Measurements from ENCODE around the gene C1orf21.

The C1orf21 gene

DNA sequence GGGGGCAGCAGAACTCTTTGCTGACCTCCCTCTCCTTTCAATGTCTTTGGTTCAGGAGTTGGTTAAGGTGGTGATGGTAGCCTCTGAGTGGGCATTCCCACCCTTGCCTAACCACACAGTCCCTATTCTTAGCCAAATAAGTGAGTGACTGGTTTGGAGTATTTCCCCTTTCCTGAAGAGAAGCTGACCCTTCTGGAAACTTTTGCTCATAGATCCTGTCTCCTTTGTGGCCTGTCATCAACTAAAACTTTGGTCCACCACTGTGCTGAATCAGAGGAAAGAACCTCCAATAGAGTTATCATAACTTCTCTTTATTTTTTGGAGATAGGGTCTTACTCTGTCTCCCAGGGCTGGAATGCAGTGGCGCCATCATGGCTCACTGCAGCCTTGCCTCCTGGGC lies 31.1 kb downstream of the C1orf21 start:
- no peak for DNase-seq

DNA sequence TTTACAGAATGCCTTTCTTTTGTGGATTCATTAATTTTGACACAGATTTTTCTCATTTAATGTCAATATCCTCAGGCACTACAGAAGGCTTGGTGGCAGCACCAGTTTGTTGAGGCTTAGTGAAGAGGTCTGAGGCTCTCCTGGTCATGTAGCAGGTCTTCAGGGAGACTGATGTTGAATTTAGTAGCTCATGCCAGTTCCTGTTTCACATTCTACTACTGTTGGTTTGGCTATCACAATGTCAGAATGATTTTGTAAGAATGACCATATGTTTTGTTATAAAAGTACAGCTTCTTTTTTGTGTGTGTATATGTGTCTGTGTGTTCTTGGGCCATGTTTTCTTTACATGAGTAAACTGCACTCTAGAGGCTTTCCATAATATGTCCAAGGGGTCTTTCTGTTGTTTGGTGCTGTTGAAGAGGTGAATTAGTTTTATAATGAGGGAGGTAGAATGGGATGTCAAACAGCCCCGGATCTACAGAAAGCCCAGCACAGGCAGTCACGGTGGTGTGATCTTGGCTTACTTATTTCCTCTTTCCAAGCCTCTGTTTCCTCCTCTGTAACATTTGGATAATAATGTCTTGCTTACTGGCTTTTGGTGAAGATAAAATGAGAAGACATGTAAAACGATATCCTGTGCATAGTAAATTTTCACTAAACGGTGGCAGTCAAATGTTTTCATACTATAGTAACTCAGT lies 32.0 kb downstream of the C1orf21 start:
- no peak for DNase-seq

DNA sequence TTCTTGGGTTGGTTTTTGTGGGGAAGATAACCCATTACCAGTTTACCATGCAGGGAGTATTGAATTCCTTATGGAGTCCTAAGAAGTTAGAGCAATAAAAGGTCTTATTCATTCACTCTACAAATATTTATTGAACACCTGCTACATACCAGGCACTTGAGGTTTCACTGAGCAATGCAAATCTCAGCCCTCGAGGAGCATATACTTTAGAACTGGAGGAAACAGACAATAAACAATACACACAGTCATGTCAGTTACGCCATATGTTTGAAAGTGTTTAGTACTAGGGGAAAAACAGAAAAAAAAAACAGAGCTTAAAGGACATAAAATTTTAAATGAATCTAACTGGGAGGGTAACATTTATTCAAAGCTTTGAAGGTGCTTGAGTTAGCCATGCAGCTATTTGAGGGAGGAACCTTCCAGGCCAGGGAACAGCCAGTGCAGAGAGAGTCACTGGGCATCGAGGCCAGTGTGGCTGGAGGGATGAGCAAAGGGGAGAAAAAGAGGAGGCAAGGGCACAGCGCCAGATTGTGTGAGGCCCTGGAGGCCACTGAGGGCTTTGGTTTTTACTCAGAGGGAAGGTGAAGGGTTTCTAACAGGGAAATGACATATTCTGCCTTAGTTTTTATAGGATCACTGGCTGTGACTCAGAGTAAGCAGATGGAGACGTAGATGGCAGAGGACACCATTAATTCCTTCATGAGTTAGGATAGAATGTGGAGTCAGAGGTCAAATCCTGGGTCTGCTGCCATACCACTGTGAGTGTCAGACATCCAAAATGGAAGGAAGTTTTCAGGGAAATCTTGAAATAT lies 32.7 kb downstream of the C1orf21 start:
- DNase-seq: no peak

DNA sequence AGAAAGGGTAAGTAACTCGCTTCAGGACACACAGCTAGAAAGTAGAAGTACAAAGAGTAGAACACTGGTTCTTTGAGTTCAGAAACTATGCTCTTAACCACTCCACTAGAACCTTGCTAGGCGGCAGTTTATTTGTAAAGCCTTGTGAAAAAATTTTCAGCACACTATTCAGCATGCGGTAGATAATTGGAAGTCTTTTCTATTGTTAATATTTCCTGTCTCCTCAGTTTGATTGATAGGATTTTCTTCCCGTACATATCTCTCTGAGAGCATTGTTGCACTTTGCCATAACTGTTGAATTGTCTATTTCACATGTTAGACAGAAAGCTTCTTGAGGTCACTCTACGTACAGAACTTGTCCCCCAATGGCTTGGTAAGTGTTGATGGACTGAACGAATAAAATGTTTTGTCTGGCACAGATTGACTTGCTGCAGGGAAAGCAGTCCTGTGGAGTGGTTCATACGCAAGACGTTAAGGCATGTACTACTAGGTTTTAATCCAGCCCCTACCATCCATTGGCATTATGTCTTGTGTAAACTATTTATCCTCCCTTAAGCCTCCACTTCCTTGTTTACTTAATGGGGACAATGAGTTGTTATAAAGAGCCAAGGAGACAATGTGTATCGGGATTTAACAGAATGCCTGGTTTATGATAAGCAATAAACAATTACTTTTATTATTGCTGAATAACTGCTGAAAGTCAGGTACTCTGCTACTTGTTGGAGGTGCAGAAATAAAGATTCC lies 35.8 kb downstream of the C1orf21 start:
- DNase-seq: no peak

DNA sequence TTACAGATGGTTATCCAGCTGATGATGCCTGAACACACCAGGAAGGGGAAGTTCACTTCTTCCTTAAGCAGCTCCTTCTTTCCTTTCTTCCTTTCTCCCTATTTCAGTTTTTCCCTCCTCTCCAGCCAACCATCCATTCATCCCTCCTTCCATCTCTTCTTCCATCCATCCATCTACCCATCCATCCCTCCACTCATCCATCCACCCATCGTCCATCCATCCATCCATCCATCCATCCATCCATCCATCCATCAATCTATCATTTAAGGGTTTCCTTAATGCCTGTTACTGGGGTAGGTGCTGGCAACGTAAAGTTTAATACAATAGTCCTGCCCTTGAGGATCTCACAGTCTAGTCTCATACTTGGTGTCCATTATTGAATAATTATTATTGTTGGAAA lies 36.8 kb downstream of the C1orf21 start:
- DNase-seq: no peak

DNA sequence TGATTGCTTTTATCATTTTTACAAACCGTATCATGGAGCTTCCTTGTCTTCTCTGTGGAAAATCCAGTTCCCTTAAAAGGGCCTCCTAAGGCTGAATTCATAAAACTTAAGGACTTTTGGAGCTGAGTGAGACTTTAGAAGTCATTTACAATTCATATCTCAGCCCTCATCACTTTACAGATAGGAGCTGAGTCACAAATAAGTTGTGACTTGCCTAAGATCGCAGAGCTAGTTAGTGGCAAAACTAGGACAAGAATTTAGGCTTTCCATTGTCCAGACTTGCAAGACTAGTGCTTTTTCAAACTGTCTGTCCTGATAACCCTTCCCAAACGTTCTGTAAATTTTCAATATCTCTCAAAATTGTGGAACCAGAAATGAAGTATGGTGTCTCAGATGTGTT lies 37.3 kb downstream of the C1orf21 start:
- DNase-seq: no peak

DNA sequence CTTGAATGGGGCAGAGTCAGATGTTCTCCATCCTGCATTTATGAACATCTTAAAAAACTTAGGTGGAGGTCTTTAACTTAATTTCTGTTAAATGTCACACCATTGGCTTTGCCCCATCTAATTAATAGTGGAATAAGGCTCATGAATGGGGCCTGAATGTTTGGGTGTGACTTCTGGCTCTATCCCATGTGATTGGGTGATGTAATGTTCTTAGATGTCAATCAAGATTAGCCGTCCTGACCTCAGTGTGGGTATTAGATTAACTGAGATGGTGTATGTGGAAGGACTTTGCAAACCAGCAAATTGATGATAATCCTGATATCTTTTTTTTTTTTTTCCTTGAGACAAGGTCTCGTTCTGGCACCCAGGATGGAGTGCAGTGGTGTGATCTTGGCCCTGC lies 38.1 kb downstream of the C1orf21 start:
- no peak for DNase-seq

DNA sequence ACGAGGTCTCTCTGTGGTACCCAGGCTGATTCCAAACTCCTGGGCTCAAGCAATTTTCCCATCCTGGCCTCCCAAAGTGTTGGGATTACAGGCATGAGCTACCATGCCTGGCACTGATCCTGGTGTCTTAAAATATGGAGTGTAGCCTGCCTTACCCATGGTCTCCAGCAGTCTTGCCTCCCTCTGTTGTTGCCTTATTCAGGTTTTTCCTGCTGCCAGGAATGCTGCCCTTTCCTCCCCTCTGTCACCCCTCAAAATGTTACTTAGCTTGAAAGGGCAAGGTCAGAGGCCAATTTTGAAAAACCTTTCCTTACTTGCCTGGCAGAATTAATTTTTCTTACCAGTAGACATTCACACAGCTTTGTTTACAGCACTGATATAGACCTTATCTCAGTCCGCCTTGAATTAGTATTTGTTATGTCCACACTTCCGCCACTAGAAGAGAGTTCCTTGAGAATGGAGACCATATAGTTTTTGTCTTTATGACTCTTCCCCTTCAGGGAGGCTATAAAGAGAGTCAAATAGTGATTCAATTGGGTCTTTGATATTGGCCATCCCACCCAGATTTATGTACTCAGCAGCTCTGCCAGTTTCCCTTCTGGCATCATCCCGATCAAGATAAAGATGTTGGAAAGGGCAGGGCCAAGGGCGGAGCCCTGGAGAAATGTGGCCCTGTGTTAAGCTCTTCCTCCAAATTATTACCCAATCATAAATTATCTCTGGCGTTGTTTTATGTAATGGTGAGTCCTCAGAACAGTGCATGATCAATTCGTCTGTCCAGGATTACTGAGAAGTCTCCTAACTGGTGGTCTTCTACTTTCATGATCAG lies 38.8 kb downstream of the C1orf21 start:
- DNase-seq: no peak

DNA sequence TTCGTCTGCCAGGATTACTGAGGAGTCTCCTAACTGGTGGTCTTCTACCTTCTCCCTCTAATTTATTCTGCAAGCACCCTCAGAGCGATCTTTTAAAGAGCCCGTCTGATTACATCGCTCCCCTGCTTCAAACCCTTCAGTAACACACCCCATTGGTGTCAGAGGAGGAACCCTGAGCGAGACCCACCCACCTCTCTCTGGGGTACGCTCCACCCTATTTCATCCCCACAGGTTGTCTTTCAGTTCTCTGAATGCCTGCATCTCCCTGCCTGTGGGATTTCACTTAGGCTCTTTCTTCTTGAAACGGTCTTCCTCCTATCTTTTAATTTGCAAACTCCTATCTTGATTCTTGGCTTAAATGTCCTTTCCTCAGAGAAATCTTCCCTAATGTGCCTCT lies 39.4 kb downstream of the C1orf21 start:
- DNase-seq: no peak

DNA sequence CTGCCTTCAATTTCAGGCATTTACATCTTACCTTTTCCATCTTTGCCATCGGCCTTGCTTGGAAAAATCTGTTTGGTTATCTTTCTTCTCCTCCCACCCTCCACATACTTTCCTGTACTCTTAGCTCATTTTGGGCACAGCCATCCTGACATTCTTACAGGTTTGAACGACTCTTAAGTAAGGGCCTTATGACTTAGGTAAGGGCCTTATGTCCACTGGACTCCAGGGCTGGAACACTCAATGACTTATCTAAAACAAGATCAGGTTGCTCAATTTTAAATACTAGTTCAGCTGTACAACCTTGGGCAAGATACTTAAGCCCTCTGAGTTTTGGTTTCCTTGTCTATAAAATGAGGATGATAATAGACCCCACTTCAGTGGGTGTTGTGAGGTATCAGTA lies 40.9 kb downstream of the C1orf21 start:
- DNase-seq: no peak

DNA sequence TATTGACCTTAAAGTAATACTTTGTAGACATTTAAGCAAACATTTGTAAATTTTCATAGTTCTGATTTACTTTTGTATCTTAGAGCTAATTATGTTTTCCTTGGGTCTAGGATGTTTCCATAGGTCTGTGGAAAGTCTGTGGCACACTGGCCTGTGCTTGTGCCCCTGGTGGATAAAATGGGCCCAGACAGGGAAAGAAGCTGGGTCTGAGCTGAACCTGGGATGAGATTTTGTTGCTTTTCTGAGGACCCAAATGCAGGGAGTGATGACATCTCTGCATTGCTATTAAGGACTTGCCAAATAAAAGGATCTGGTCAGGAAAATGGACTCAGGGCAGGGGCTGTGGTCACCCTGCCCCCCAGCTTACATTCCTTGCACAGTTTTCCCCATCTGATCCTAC lies 41.8 kb downstream of the C1orf21 start:
- DNase-seq: no peak

DNA sequence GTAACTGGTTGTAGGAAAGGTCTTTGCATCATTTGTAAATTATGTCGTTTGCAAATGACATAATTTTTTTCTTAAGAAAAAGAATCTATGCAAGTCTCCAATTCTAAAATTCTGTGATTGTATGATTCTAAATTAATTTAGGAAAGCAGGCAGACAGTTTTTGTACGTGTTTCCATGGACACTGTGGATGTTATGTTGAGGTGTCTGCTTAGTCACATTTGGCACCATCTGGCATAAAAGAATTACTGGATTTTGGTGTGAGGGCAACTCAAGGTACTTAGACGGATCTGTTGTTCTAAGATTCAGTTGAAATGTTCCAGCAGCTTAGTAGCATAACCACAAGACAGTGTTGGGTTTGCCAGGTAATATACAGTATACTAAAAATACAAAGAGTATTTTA lies 42.5 kb downstream of the C1orf21 start:
- no peak for DNase-seq

DNA sequence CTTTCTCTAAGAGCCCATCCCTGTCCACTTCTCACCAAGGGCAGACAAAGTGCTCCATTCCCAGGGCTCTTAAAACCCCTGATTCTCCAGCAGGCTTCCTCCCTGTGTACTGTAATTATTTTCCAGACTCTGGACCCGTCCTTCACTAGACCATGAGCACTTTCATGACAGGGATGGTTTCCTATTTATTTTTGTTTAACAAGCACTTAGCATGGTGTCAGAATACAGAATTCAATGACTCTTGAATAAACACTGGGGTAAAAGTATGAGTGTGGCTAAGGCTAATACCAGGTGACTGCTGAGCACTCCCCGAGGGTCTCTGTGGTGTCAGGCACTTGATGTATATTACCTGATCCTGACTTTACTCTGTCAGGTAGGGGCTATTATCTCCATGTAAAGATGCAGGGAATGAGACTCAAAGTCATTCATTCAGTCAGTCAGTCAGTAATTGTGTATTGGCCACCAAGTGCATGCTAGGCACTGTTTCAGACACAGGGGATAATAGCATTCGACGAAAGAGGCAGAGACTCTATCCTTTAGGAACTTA lies 47.2 kb downstream of the C1orf21 start:
- DNase-seq: no peak

DNA sequence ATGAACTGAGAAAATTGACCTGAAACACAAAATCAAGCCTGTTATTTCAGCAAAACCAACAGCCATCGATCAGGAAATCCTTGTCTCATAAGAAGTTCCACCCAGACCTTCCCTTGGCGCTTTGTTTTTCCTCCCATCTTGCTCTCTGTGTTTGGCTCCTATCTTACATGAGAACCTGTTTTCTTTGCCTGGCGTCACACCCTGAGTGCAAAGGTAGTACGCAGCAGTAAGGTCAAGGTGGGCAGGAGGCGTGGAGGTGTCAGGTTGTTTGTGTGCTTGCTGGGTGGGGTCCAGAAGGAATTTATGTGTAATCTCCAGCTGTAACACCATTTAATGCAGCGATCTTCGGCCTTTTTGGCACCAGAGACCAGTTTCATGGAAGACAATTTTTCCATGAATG lies 50.5 kb downstream of the C1orf21 start:
- DNase-seq: no peak

DNA sequence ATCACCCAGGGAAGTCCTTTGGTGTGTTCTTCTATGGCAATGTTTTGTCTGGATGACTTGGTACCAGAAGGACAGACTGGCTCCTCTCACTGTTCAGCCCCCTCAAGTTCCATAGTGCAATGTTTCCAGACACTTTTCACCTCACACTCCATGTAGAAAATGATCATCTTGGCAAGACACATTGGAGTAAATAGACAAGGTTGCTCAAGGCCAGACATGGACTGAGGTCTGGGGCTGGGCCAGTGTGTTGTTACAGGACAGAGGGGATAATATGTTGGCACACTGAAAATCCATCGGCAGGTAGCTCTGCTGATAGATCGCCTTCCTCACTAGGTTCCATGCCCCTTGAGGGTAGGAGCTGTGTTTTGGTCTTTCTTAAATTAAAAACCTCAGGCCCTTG lies 51.5 kb downstream of the C1orf21 start:
- no peak for DNase-seq

DNA sequence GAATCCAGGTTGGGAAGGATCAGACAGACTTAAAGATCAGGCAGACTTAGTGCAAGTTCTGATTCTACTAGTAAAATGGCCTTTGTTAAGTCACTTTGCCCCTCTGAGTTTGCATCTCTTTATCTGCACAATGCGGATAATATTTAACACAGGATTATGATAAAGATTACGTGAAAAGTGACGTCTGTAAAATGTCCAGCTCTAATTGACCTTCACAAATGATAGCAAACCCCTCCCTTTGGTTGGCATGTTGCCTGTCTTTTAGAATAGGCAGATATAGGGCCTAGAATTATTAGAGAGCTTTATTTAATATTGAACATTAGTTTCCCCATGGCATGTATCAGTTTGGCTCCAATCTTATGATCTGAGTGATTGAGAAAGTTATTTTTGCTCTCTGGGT lies 55.4 kb downstream of the C1orf21 start:
- no peak for DNase-seq

DNA sequence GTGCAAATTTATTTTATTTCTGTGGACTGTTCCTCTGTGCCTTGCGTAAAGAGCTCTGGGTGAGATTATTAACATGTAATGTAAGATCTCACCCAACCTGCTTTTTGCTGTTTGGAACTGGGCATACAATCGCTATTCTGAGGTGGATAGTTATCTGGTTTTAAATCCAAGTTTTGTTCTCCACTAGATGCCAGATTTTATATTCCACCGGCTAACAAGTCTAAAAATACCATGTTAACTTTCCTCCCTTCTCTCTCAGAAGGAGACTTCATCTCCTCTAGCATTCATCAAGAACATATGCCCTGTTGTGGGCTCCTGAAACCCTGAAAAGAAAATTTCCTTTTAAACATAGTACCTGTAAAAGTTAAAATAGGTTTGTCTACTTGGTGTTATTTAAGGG lies 56.4 kb downstream of the C1orf21 start:
- no peak for DNase-seq

DNA sequence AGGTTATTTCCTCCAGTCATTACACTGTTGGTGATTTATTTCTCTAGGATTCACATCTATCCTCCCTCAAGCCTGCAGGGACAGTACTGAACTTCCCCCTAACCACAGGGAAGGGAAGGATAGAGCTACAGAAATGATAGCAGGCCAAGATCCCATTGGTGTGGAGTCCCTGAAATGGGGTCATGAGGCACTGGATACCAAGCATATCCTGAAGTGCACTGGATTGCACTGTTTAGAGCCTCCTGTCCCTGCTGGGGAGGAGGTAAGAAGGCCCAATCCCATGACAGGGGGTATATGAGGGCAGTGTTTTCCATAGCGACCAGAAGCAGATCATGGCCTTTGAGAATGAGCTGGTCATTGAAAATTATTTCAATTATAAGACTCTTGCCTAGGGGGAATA lies 56.8 kb downstream of the C1orf21 start:
- DNase-seq: no peak

DNA sequence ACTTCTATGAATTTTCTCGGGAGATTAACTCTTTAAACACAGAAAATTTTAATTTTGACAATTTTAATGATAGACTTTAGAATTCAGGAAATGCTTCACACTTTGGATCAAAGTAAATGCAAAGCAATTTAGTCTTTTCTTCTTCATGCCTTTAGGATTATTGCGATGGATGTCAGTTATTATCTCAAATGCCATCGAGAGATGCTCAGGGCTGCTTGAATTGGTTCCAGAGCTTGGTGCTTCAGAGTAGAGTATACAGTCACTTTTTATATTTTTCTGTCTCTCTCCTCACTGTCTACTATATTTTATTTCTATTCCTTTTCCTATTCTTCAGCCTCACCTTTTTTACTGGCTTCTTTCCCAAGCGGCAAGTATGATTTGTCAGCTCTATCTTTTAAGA lies 59.2 kb downstream of the C1orf21 start:
- no peak for DNase-seq

DNA sequence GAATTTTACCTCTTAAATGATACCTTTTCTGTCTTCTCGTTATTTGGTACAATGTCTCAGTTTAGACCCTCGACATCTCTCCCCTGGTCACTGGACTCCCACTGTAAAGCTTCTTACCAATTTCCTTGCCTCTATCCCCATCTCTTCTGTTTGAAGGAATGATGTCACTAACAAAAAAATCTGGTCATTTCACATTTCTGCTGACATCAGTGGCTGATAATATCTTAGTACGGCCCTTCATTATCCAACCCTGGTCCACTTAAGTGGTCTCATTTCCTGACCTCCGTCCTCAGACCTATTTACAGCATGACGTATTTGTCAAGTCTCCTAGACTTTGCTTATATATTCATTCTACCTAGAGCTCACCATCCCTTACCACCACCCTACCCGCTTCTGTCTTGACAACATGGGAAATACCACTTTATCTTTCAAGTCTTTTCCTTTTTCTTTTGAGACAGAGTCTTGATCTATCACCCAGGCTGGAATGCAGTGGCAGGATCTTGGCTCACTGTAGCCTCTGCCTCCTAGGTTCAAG lies 60.9 kb downstream of the C1orf21 start:
- DNase-seq: no peak

DNA sequence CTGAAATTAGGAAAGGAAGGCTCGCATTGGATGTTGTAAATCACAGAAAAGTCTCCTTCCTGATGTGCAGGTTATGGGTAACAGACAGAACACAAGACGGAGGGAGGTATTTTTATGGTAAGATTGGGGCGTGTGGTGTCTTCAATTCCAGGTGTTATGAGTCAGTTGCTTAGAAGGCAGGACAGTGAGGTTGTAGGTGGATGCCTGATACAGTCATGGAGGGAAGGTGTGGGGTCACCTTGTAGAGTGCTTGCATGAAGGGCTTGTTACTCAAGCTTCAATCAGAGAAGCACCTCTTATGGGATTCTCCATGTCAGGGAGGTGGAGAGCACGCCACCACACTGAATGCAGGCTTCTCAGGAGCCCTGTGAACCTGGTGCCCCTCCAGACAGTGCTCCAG lies 63.1 kb downstream of the C1orf21 start:
- no peak for DNase-seq

DNA sequence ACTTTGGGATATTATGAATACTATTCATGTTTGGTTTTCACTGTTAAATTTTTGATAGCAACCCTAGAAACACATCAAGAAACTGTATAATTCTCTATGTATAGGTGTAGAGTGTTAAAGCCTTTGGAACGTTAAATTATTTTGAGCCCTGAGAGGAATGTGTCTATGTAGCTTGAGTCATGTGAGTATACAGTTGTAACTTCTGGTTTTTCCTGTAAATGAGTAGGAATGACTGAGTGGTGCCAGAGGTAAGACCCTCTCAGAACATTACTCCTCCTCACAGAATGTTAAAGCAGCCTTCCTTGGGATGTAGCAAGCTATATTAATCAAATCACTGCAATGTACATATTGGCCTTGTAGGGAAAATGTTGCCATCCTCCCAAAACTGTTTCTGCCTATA lies 69.0 kb downstream of the C1orf21 start:
- DNase-seq: no peak

DNA sequence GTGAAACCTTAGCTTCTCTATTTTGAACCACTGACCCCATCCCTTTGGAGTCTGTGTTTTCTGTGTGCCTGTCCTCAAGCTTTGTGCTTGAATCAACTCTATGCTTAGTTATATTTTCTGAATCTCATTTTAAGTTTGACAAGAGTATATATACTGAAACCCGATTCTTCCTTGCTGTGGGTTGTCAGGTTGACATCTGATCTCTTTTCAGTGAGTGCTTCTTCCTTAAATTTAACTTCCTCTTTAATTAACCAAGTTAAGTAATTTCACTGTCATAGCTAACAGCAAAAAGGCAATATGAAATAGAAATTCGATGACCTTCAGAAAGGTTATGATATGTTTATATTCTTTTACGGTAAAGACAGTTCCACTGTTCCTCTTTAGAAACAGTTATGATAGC lies 69.4 kb downstream of the C1orf21 start:
- DNase-seq: no peak

Measured in activated CD4-positive, alpha-beta T cell treated with anti-CD3 and anti-CD28 coated beads, Interleukin-2, amount 50 U/mL, for 4 hours (primary cell).